Fibroblast of lung (primary cell): ENCODE results near the gene RANGRF.

ENCODE experiments used
- CTCF ChIP-seq, 2 donors: IDR thresholded peaks in 1 of 2; conservative IDR thresholded peaks in 1 of 2; 1 replicate in 1 of 2; 2 replicates in 1 of 2; pipeline ENCODE4 v1.5.1; 2011 to 2012; ENCODE audit warnings: low read length in 2 of 2, control low read depth in 1 of 2, inconsistent platforms in 1 of 2, low read depth in 1 of 2, mild to moderate bottlenecking in 1 of 2
- EZH2 ChIP-seq: IDR thresholded peaks from 2 replicates; pipeline ENCODE4 v1.5.1; 2012; ENCODE audit warnings: low read length, control low read depth, mild to moderate bottlenecking; ENCODE audit errors: missing control alignments

- no peak for TF ChIP-seq EZH2
- no peak for TF ChIP-seq CTCF (conservative IDR thresholded peaks at IDR 0.05 in 1 of 2, IDR thresholded peaks at IDR 0.05 in 1 of 2; ENCODE audit: low read depth in 1 of 2, low read length in 2 of 2)
Observed at GRCh38 chr17:8332688-8333087, 44.2 kb downstream of the RANGRF start.
